Measurements from ENCODE around the gene NTHL1.

NTHL1 gene

DNA sequence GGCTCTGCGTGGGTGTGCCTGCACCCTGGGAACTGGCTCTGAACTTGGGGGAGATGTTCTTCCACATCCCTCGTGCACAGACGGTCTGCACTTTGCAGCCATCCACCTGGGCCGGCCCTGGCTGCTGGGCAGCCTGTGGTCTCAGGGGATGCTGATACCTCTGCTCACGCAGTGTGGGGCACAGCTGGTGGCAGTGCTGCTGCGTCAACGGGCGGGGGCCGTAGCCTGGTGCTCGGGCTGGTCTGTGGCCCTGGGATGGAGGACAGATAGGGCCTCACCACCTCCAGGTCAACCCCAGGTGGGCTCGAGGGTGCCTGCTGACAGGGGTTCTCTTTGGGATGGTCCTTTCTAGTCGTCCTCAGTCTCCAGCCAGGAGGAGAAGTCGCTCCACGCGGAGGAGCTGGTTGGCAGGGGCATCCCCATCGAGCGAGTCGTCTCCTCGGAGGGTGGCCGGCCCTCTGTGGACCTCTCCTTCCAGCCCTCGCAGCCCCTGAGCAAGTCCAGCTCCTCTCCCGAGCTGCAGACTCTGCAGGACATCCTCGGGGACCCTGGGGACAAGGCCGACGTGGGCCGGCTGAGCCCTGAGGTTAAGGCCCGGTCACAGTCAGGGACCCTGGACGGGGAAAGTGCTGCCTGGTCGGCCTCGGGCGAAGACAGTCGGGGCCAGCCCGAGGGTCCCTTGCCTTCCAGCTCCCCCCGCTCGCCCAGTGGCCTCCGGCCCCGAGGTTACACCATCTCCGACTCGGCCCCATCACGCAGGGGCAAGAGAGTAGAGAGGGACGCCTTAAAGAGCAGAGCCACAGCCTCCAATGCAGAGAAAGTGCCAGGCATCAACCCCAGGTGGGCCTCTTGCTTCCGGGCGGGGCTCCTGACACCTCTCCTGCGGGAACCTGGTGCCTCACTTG, 36.5 kb upstream of the NTHL1 start:
- DNase-seq (ENCODE audit: low read depth): no peak

DNA sequence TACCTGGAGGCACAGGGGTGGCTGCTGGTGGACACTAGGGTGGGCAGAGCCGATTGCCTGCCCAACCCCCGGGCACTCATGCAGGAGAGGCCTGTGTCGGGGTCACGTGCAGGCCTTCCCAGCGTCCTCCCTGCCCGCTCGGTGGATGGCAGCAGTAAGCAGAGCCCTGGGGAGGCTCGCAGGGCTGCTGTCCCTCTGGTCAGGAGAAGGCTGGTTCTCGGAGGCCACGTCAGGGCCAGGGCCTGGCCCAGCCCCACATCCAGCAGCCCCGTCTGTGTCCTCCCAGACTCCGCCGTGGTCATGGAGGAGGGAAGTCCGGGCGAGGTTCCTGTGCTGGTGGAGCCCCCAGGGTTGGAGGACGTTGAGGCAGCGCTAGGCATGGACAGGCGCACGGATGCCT, 35.8 kb upstream of the NTHL1 start:
- DNase-seq (ENCODE audit: low read depth): no peak

DNA sequence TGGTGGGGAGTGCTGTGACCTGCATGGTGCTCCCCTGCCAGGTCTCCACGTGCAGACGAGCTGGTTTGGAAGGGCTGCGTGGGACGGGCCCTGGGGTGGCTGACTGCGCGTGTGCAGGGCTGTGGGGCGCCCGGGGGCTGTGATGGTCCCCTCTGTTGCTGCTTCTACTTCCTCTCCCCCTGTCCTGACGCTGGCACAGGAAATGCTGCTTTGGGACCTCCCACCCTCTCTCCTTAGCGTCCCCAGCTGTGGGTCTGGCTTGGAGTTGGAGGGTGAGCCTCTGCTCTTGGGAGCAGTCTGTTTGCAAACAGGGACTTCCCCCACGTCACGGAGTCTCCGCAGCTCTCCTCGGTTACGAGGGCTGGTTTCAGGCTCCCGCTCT, 35.3 kb upstream of the NTHL1 start:
- no peak for DNase-seq (ENCODE audit: low read depth)

DNA sequence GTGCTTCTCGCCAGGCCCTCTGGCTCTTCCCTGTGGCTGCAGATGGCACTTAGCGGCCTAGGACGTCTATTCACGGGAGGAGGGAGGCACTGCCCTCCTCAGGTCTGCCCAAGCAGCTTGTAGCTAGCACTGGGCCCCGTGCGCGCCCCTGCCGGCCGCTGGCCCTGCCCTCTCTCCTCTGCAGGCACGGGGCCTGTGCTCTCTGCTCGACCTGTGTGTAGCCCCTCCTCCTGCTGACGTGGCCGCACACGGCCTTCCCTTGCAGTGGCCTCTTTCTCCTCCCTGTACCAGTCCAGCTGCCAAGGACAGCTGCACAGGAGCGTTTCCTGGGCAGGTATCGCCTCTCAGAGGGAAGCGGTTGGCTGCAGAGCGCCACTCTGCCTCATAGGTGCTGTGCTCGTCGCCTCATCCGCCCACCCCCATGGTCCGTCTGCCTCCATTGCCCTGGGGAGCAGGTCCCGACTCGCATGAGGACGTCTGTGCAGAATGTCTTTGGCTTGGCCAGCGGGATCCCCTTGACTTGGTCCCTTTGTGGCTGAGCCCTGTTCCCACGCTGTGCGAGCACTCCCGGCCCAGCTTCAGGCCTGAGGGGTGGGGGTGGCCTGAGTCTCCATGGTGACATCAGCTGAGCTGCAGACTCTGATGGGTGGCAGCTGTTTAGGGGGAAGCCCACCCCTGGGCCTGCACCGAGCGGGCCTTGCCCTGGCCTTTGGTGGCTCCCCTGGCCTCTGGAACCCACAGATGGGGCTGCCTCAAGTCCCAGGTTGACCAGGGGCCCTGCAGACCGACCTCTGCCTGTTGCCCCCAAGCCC, 34.7 kb upstream of the NTHL1 start:
- DNase-seq (ENCODE audit: low read depth): no peak

DNA sequence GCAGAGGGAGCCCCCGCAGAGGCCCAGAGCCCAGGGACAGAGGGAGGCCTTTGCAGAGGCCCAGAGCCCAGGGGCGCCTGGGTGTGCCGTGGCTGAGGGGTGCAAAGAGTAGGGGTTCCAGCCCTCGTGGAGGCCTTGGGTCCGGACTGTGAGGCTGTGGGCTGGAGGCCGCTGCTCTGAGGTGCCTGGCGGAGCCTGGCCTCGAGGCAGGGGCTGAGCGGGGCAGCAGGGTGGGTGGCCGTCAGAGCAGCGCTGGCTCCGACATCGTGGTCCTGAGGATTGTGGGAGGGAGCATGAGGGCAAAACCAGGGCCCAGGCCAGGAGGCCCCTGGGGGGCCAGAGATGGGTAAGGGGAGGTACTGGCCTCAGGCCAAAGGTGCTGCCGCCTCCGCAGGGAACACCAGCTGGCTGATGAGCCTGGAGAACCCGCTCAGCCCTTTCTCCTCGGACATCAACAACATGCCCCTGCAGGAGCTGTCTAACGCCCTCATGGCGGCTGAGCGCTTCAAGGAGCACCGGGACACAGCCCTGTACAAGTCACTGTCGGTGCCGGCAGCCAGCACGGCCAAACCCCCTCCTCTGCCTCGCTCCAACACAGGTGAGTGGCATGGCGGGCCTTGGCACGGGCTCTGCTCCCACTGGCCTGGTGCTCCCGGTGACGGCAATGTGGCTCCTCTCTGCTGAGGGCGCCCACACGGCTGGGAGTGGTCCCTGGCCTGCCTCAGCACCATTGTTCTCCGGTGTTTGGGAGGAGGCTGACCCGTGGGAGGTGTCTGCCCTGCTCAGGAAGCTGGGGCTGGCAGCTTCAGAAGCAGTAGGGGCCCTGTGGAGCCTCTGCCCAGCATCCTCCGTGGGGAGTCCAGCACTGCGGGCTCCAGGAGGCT, 33.8 kb upstream of the NTHL1 start:
- DNase-seq (ENCODE audit: low read depth): no peak

DNA sequence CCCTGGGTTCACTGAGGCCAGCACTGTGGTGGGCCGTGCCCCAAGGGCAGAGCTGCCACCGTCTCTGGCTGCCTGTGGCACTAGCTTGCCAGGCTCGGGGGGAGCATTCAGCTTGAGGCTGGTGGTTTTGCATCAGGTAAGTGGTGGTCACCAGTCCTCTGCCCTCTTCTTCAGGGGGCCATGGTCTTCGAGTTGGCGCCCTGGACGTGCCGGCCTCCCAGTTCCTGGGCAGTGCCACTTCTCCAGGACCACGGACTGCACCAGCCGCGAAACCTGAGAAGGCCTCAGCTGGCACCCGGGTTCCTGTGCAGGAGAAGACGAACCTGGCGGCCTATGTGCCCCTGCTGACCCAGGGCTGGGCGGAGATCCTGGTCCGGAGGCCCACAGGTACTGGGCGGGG, 32.4 kb upstream of the NTHL1 start:
- no peak for DNase-seq (ENCODE audit: low read depth)

DNA sequence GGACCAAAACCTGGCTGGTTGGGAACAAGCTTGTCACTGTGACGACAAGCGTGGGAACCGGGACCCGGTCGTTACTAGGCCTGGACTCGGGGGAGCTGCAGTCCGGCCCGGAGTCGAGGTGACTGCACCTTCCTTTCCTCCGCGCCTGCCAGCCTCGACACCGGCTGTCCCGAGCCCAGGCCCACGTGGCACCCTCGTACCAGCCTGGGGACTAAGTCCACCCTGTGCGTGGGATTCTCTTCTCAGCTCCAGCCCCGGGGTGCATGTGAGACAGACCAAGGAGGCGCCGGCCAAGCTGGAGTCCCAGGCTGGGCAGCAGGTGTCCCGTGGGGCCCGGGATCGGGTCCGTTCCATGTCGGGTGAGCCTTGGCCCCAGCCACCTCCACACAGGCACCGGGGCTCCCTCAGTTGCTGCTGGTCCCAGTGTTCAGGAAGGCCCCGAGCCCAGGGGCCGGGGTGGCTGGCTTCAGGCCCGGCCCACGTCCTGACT, 31.7 kb upstream of the NTHL1 start:
- no peak for DNase-seq (ENCODE audit: low read depth)

DNA sequence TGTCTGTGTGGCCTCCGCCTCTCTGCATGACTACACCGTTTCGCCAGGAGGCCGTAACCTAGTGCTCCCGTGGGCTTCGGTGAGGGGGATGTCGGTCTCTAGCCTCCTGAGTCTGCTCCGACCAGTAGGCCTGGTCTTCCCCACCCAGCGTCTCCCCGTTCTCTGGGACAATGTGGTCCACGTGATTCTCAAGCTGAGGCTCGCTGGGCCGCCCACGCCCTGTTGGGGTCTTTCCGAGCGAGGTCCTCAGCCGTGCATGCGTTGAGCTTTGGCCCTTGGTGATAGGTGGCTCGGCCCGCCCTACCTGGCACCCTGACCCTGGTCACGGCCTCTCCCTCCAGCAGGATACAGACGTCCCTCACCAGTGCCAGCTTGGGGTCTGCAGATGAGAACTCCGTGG, 31.1 kb upstream of the NTHL1 start:
- DNase-seq (ENCODE audit: low read depth): no peak

DNA sequence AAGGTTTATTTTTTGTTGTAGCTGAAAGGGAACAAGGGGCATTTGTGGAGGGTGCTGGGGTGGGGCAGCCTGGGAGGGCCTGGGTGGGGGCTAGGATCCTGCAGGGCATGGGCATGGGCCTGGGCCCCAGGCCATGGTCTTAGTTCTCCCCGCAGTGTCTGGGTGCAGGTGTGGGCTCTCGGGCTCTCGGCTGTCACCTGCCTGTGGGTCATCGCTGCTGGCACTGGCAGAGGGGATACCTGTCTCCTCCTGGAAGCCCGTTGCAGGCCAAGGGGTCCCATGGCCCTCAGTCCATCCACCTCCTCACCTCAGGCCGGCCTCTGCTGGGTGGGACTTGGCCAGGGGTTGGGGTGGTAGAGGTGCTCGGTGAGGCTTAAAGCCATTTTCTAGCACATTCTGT, 30.5 kb upstream of the NTHL1 start:
- no peak for DNase-seq (ENCODE audit: low read depth)

DNA sequence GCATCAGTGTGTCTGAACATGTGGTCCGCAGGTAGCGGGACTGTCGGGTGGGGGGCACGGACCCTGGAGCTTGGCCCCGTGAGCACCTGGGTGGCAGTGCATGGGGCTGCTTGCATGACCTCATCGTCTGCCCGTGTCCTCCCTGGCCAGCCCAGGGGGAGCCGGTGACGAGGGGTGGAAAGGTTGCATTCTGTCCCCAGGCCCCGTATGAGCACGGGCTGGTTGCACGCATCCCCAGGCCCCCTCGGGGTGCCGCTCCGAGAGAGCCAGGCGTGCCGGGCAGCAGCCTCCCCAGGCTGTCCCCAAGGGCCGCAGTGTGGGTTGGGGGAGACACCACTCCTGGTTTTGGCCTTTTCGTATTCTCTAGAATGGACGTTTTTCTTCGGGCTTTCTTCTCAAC, 30.1 kb upstream of the NTHL1 start:
- no peak for DNase-seq (ENCODE audit: low read depth)

DNA sequence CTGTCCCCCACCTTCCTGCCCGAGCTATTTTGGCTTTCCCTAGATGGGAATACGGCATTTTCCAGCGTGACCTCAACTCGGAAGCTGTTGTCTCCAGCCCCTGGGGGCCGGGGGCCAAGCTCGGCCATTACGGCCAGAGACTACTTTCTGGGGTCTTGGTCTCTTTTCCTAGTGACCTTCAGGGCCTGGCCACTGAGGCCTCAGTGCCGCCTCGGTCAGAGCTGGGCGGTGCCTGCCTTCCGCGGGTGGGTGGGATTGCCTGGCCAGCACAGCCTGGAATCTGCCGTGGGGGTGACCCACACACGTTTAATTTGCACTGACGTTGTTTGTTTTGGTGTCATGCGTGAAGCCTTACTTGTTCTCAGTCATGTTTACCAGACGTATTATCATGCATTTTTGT, 29.4 kb upstream of the NTHL1 start:
- no peak for DNase-seq (ENCODE audit: low read depth)

DNA sequence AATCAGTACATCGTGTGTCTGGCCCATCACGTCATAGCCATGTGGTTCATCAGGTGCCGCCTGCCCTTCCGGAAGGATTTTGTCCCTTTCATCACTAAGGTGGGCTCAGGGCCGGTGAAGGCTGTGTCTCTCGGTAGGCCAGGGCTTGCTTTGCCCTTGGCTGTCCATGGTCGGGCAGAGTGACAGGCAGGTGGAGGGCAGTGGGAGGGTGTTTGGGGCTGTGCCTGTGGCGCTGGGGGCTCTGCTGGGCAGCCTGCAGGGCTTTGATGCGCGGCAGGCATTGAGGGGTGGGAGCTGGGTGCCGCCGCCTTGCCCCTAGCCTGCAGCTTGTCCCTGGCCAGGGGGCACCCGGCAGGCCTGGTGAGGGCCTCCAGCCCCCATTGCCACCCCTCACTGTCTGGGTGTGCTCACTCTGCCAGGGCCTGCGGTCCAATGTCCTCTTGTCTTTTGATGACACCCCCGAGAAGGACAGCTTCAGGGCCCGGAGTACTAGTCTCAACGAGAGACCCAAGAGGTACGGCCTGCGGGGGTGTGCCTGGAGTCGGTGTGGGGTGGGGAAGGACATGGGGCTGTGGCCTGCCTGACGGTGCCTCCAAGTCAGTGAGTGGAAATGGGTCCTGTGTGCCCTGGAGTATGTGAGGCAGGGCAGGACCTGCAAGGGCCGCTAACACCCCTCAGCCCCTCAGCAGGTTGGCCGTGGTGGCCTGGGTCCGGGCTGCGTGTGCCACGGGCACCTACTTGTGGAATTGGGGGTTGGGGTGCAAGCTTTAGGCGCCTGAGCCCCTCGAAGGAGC, 28.6 kb upstream of the NTHL1 start:
- DNase-seq (ENCODE audit: low read depth): no peak

DNA sequence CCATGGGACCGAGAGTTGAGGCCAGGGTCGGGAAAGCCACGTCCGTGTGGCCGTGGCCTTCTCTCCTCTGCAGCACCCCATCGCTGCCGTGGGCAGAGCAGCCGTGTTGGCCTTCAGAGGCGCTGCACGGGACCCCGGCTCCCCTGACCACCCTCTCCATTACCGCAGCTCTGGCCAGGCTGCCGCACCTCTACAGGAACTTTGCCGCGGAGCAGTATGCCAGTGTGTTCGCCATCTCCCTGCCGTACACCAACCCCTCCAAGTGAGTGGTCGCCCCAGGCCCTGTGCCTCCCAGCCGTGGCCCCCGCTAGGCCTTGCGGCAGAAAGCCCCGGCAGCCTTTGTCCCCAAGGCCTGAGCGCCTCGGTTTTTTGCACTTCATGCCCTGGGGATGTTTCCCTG, 28.0 kb upstream of the NTHL1 start:
- no peak for DNase-seq (ENCODE audit: low read depth)

DNA sequence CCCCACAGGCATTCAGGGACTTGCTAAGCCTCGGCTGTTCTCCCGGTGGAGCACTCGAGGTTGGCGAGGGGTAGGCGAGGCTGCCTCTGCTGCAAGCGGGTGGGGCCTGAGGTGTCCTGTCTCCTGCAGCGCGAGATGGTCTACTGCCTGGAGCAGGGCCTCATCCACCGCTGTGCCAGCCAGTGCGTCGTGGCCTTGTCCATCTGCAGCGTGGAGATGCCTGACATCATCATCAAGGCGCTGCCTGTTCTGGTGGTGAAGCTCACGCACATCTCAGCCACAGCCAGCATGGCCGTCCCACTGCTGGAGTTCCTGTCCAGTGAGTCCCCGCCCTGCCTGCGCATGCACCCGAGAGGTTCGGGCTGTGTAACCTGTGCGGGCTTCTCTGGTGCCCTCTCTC, 26.4 kb upstream of the NTHL1 start:
- no peak for DNase-seq (ENCODE audit: low read depth)

DNA sequence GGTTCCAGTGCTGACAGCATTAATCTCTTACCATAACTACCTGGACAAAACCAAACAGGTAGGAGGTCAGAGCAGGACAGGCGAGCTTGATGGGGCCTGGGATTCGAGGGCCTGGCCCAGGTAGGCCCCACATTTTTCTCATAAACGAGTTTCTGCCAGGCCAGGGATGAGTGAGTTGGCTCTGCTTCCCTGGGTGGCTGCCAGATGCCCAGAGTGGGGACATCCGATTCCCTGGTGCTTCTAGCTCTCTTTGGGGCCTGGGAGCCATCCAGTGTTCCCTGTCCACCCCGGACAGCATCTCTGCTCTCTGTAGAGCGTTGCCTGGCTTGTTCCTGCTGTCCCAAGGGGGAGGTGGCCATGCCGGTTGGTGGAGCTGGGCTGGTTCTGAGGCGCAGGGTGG, 25.3 kb upstream of the NTHL1 start:
- DNase-seq (ENCODE audit: low read depth): no peak

DNA sequence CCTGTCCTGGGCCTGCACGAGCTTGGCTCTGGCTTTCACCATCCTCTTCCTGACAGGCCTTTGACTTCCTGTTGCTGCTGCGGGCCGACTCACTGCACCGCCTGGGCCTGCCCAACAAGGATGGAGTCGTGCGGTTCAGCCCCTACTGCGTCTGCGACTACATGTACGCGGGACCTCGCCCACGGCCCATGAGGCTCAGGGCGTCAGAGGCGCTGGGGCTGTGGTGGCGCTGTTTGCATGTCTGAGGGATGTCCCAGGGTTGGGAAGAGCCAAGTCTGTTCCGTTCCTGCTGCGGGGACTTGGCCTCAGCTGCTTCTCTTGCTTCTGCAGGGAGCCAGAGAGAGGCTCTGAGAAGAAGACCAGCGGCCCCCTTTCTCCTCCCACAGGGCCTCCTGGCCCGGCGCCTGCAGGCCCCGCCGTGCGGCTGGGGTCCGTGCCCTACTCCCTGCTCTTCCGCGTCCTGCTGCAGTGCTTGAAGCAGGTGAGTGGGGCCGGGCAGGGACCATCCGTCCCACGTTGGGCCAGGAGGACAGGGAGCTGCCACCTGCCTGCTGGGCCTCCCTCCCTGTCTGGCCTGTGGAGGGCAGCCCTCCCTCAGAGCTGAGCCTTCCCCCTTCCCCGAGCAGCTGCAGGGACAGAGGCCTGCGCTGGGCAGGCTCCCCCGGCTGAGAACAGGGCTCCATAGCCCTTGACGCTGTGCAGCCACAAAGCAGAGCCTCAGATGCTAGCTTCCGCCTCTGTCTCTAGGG, 24.0 kb upstream of the NTHL1 start:
- no peak for DNase-seq (ENCODE audit: low read depth)

DNA sequence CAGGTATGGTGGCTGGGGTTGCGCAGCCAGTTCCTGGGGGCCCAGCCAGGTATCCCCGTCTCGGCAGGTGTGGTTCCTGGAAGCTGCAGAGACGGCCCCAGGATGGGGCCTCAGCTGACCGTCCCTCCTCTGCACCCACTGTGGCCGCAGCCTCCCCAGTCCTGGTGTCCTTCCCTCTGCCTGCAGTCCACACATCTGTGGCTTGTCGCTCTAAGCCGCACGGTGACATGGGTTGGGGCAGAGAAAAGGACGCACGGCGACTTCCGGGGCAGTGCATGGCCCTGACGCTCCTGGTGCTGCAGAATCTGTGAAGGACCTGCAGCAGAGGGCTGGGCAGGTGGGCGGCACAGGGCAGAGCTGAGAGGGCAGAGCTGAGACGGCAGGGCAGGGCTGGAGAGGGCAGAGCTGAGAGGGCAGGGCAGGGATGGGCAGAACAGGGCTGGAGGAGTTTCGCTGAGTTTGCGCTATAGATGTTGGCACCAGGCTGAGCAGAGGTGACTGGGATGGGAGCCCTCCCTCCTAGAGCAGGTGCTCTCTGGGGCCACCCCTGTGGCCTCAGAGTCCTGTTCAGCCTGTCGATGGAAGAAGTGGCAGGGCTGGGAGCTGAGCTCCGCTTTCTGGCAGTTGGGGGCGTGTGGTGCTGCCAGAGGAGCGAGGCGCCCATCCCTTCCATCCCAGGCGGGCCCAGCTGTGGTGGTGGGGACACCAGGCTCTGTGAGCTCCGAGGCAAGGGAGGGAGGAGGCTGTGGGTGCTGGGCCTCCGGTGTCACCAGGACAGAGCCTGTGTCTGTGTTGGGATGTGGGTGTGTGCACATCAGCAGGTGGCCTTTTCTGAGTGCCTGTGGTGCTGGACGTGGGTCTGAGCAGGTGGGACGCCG, 23.2 kb upstream of the NTHL1 start:
- no peak for DNase-seq (ENCODE audit: low read depth)

DNA sequence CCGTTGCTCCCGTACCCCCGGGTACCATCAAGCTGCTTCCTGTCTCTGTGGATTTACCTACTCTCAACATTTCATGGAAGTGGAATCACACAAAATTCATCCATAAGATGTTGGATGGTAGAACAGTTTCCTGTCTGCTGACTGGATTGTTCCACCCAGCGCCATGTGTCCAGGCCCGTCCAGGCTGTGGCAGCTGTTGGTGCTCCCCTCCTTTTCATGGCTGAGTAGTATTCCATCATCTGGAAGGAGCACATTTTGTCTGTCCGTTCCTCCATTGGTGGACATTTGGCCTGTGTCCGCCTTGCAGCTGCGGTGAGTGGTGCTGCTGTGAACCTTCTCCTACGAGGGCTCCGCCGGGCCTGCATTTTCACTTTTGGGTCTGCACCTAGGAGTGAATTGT, 18.5 kb upstream of the NTHL1 start:
- DNase-seq (ENCODE audit: low read depth): no peak

DNA sequence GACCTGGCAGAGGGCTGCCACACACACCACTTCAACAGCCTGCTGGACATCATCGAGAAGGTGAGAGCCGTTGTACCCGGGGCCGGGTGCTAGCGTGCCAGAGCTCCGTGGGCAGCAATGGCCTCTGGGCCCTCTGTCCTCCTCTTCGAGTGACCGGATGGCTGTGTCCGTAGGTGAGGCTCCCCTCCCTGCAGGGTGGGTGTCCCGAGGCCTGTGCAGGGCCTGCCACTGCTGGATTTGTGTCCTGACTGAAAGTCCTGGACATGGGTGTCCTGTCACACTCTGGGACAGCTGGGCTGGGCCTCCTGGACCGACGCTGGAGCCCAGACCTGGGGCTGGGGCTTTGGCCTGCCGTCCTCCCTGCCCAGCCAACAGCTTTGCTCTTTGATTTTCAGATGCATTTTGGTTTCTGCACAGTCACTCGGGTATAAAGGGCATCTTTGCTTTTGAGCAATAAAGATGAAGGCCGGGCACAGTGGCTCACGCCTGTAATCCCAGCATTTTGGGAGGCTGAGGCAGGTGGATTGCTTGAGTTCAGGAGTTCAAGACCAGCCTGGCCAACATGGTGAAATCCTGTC, 16.8 kb upstream of the NTHL1 start:
- DNase-seq (ENCODE audit: low read depth): no peak
